GM13977 (cell line): ENCODE results near the gene PKP1.

Source experiments
- DNase-seq: peaks from one replicate; pipeline ENCODE4 v3.0.0; 2012; ENCODE audit warnings: low spot score
- in situ Hi-C: fragments of 300-500 bp; cut with MboI; formaldehyde crosslinking; loops from one replicate; pipeline ENCODE4 v1.12.0; 2022; ENCODE audit warnings: low sequenced_read_pairs, low pct_unique_long_range_greater_than_20kb, mixed read lengths, inconsistent platforms; ENCODE audit not compliant: unreplicated experiment
- TF ChIP-seq, protein P1 (sequence below): IDR thresholded peaks from 2 replicates; pipeline ENCODE4 v1.5.1; 2012; ENCODE audit warnings: mild to moderate bottlenecking, control low read depth; ENCODE audit not compliant: insufficient read depth; ENCODE audit errors: extremely low read depth, missing control alignments

The PKP1 gene

GRCh38 chr1:201250326-201251011 is 32.8 kb upstream of the PKP1 start:
- DNase-seq, result no peak
- in situ Hi-C loops, result no loop called here
- TF ChIP-seq, protein P1, sequence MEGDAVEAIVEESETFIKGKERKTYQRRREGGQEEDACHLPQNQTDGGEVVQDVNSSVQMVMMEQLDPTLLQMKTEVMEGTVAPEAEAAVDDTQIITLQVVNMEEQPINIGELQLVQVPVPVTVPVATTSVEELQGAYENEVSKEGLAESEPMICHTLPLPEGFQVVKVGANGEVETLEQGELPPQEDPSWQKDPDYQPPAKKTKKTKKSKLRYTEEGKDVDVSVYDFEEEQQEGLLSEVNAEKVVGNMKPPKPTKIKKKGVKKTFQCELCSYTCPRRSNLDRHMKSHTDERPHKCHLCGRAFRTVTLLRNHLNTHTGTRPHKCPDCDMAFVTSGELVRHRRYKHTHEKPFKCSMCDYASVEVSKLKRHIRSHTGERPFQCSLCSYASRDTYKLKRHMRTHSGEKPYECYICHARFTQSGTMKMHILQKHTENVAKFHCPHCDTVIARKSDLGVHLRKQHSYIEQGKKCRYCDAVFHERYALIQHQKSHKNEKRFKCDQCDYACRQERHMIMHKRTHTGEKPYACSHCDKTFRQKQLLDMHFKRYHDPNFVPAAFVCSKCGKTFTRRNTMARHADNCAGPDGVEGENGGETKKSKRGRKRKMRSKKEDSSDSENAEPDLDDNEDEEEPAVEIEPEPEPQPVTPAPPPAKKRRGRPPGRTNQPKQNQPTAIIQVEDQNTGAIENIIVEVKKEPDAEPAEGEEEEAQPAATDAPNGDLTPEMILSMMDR, result no peak

- in situ Hi-C loops, result no loop called here
- DNase-seq, result no peak
- TF ChIP-seq, protein P1, result no peak
Observed at GRCh38 chr1:201251411-201251810, 31.9 kb upstream of the PKP1 start.

- in situ Hi-C loops, result no loop called here
- DNase-seq, result no peak
- TF ChIP-seq, protein P1, result no peak
Observed at GRCh38 chr1:201251851-201252430, 31.4 kb upstream of the PKP1 start.

DNA sequence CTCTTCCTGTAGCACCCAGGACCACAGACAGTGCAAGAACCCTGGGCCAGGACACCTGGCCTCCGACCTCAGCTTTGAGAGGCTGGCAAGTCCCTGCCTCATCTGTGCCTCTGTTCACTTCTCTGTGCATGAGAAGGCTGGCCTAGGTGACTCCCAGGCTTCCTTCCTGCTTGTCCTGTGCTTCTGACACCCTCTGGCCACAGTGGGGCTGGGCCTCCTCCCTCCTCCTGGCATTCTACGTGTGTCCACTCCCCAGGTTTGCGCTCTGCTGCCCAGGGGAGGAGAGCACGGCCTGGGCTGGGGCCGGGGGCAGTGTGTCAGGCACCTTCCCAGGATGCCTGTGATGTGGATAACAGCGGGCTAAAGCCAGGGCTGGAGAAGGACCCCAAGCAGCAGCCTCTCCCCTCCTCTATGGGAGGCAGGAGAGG is 30.3 kb upstream of the PKP1 start:
- TF ChIP-seq, protein P1, result no peak
- no peak for DNase-seq
- in situ Hi-C loops, result no loop called here

DNA sequence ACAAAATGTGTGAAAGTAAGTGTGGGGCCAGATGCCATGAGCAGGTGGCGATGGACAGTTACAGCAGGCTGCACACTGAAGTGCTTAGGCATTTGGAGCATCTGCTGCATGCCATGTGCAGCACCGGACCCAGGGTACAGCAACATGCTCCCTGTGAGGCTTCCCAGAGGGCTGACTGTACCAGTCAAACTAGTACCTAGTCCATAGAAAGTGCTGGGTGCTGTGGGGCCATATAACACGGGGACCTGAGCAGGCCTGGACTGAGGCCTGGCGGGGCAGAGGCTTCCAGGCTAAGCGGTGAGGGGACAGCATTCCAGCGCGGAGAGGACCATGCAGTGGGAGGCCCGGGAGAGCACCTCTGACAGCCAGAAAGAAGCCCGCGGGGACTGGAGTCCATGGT is 29.9 kb upstream of the PKP1 start:
- no peak for DNase-seq
- in situ Hi-C loops, result no loop called here
- TF ChIP-seq, protein P1, result no peak

GRCh38 chr1:201253906-201254624 is 29.2 kb upstream of the PKP1 start:
- in situ Hi-C loops, result no loop called here
- TF ChIP-seq, protein P1, result no peak
- DNase-seq, result no peak
